ENCODE results near the gene HIPK3. TPM values are rescaled to one million over a fixed set of nuclear protein-coding genes. Genes with fewer than 3 reads are reported as not detected.

HIPK3 gene
- total and polyA plus RNA-seq, 10 of the 15 experiments (the other 5 are each of a cell fraction or from before 2014, with no cell fraction given) = 3.4 to 26.5 (median 13.6) TPM

- peak; percentile 9 to 40; a peak in 1 of 4 replicates for TF ChIP-seq IKZF2 (IDR thresholded peaks at IDR 0.05)
- TF ChIP-seq ELK1 (IDR thresholded peaks at IDR 0.05; ENCODE audit: low read depth, low read length) = no peak
- TF ChIP-seq BCL3 (IDR thresholded peaks at IDR 0.05; ENCODE audit: borderline replicate concordance, insufficient read depth, low read depth, low read length, poor library complexity, severe bottlenecking) = no peak
- TF ChIP-seq BCL11A (IDR thresholded peaks at IDR 0.05; ENCODE audit: low read depth, low read length) = no peak
- no peak for TF ChIP-seq BCLAF1 (IDR thresholded peaks at IDR 0.05)
- TF ChIP-seq IKZF1 (conservative IDR thresholded peaks at IDR 0.05) = no peak
- 0 out of 2 replicates have a peak, but pooled peaks have one; percentile 26 for TF ChIP-seq RAD21 (IDR thresholded peaks at IDR 0.05; ENCODE audit: insufficient read depth, low read depth, low read length)
- TF ChIP-seq NKRF (conservative IDR thresholded peaks at IDR 0.05) = no peak
- TF ChIP-seq CTCF (IDR thresholded peaks at IDR 0.05 in 2 of 3, conservative IDR thresholded peaks at IDR 0.05 in 1 of 3; ENCODE audit: control insufficient read depth in 2 of 3, extremely low read depth in 1 of 3, insufficient read depth in 1 of 3, low read depth in 3 of 3, low read length in 3 of 3) = 0 out of 6 replicates have a peak, but pooled peaks of 1 of the 3 experiments have one; percentile 13
- TF ChIP-seq NFXL1 (IDR thresholded peaks at IDR 0.05; ENCODE audit: borderline replicate concordance) = no peak
- no peak for TF ChIP-seq LARP7 (IDR thresholded peaks at IDR 0.05)
- no peak for TF ChIP-seq RUNX3 (IDR thresholded peaks at IDR 0.05; ENCODE audit: low read length)
- no peak for TF ChIP-seq MTA3 (IDR thresholded peaks at IDR 0.05; ENCODE audit: borderline replicate concordance, low read length)
These were observed 63.0 kb downstream of the HIPK3 start (continued) for GRCh38 chr11:33320016-33320813.
